SK-N-SH (cell line): ENCODE measurements around the gene CREBRF.

ENCODE experiments used
- EP300 ChIP-seq, 2 experiments: IDR thresholded peaks; 2 replicates each; pipeline versions ENCODE4 v1.4.0 to v1.6.1; 2012; ENCODE audit warnings: borderline replicate concordance in 1 of 2, low read depth in 1 of 2, low read length in 1 of 2
- FOXJ3 ChIP-seq: sonication (generic); formaldehyde crosslinking; IDR thresholded peaks from 2 replicates; pipeline ENCODE4 v1.5.1; 2020; ENCODE audit warnings: mild to moderate bottlenecking, missing genetic modification reagents
- GABPA ChIP-seq: IDR thresholded peaks from 2 replicates; pipeline ENCODE4 v1.4.0; 2012; ENCODE audit warnings: low read depth, mild to moderate bottlenecking
- POLR2AphosphoS5 ChIP-seq: IDR thresholded peaks from 2 replicates; pipeline ENCODE4 v1.6.1; 2012; ENCODE audit warnings: low read depth, low read length
- RAD21 ChIP-seq: IDR thresholded peaks from 2 replicates; pipeline ENCODE4 v1.6.1; 2012; ENCODE audit warnings: mild to moderate bottlenecking, low read length
- RCOR1 ChIP-seq: fragments of 150-350 bp; IDR thresholded peaks from 2 replicates; pipeline ENCODE4 v1.6.1; 2017; ENCODE audit warnings: antibody characterized with exemption, low read length
- RFX5 ChIP-seq: IDR thresholded peaks from 2 replicates; pipeline ENCODE4 v1.6.1; 2012; ENCODE audit warnings: mild to moderate bottlenecking, improper control_type of control experiment, low read length
- SIN3A ChIP-seq: IDR thresholded peaks from 2 replicates; pipeline ENCODE4 v1.6.1; 2012; ENCODE audit warnings: low read depth, mild to moderate bottlenecking, low read length, moderate library complexity, borderline replicate concordance
- SMC3 ChIP-seq: IDR thresholded peaks from 2 replicates; pipeline ENCODE4 v1.6.1; 2012; ENCODE audit warnings: low read depth, low read length, improper control_type of control experiment
- TF ChIP-seq, protein P1 (sequence below): IDR thresholded peaks from 2 replicates; pipeline ENCODE4 v1.4.0; 2012; ENCODE audit warnings: low read depth
- TF ChIP-seq, protein P2 (sequence below): fragments of 200-600 bp; sonication (generic); IDR thresholded peaks from 2 replicates; pipeline ENCODE4 v1.6.1; 2017; ENCODE audit warnings: antibody characterized with exemption, mild to moderate bottlenecking, moderate library complexity

DNA sequence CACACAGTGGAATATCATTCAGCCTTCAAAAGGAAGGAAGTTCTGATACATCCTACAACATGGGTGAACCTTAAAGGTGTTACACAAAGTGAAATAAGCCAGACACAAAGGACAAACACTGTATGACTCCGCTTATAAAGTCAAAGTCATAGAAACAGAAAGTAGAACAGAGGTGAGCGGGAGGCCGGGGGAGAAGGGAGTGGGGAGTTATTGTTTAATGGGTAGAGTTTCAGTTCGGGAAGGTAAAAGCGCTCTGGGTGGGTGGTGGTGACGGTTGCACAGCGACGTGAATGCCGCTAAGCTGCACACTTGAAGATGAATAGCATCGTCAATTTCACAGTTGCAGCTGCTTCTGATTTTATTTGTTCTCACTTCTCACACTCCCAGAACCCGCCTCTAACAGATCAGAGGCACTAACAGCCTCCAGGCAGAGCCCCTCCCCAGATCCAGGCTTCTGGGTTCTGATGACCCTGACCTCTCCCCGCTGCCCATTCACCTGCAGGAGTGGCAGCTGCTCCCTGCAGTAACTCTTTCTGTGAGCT, 122.3 kb downstream of the CREBRF start:
- TF ChIP-seq POLR2AphosphoS5 = no peak
- TF ChIP-seq RCOR1 = no peak
- TF ChIP-seq, protein P1, sequence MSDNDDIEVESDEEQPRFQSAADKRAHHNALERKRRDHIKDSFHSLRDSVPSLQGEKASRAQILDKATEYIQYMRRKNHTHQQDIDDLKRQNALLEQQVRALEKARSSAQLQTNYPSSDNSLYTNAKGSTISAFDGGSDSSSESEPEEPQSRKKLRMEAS = no peak
- TF ChIP-seq, protein P2, sequence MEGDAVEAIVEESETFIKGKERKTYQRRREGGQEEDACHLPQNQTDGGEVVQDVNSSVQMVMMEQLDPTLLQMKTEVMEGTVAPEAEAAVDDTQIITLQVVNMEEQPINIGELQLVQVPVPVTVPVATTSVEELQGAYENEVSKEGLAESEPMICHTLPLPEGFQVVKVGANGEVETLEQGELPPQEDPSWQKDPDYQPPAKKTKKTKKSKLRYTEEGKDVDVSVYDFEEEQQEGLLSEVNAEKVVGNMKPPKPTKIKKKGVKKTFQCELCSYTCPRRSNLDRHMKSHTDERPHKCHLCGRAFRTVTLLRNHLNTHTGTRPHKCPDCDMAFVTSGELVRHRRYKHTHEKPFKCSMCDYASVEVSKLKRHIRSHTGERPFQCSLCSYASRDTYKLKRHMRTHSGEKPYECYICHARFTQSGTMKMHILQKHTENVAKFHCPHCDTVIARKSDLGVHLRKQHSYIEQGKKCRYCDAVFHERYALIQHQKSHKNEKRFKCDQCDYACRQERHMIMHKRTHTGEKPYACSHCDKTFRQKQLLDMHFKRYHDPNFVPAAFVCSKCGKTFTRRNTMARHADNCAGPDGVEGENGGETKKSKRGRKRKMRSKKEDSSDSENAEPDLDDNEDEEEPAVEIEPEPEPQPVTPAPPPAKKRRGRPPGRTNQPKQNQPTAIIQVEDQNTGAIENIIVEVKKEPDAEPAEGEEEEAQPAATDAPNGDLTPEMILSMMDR = no peak
- no peak for TF ChIP-seq FOXJ3 (CRISPR knock-in tag)
- no peak for TF ChIP-seq SMC3
- TF ChIP-seq RAD21 = no peak
- TF ChIP-seq RFX5 = no peak
- TF ChIP-seq SIN3A = no peak
- no peak for TF ChIP-seq EP300 (IDR thresholded peaks at IDR 0.05; ENCODE audit: borderline replicate concordance in 1 of 2, low read depth in 1 of 2, low read length in 1 of 2)
- no peak for TF ChIP-seq GABPA
